H1 (cell line): ENCODE data around the gene LDLR. TPM values are rescaled to one million over a fixed set of nuclear protein-coding genes. Genes with fewer than 3 reads are reported as not detected.

Experiments used
- KDM4A ChIP-seq: IDR thresholded peaks from one replicate; pipeline ENCODE4 v1.7.1; 2012; ENCODE audit warnings: low read depth, mild to moderate bottlenecking, moderate library complexity, low read length, inconsistent platforms; ENCODE audit not compliant: severe bottlenecking
- SAP30 ChIP-seq: fragments of 300-600 bp; sonication (generic); IDR thresholded peaks from 2 replicates; pipeline ENCODE4 v1.7.1; 2012; ENCODE audit warnings: low read length, moderate library complexity, mild to moderate bottlenecking, inconsistent platforms; ENCODE audit not compliant: insufficient read depth, insufficient replicate concordance
- SIRT6 ChIP-seq: IDR thresholded peaks from one replicate; pipeline ENCODE4 v1.7.1; 2012; ENCODE audit warnings: low read length, inconsistent platforms
- polyA plus RNA-seq, 7 experiments: library from polyadenylated mRNA; depleted of rRNA in 3 of 7; stranded (reverse) in 5 of 7; unstranded in 2 of 7; fragments of >200 nt in 5 of 7; fragments of 200-250 nt in 2 of 7; gene quantifications; 1 replicate in 5 of 7; 2 replicates in 1 of 7; 4 replicates in 1 of 7; pipeline versions ENCODE4 v1.2.1 to v1.2.3, GENCODE V29; 2011 to 2013; ENCODE audit warnings: missing spikeins in 2 of 7, mixed read lengths in 2 of 7
- total RNA-seq: library from RNA; stranded (reverse); fragmentation: NEBNext Ultra II Directional; extraction: Animal tissue kit (Norgen Biotek cat#: 25700); gene quantifications from 2 replicates; pipeline ENCODE4 v1.2.1, GENCODE V29; 2021

The LDLR gene
- total and polyA plus RNA-seq, 2 of the 8 experiments (the other 6 are each of a cell fraction or from before 2014, with no cell fraction given), result 70.1 to 118 TPM

DNA sequence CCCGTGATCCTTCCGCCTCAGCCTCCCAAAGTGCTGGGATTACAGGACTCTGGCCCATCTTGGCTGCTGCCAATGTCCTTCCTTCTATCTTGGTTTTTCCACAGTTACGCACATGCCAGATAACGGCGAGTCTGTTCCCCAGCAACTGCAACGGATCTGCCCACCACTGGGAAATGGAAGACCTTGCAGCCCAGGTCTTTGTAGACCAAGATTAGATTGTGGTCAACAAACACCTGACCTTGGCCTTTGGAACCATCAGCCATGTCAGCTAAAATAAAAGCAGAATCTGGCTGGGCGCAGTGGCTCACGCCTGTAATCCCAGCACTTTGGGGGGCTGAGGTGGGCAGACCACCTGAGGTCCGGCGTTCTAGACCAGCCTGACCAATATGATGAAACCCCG lies 10.4 kb upstream of the LDLR start (continued):
- TF ChIP-seq SAP30 (no peak), KDM4A (no peak), SIRT6 (no peak)
